Upper lobe of left lung (tissue), 4 donors: ENCODE data around the gene ATPAF2.

Source experiments
- CTCF ChIP-seq, 6 experiments: fragments of 450-650 bp in 4 of 6; fragments of 200-600 bp in 2 of 6; sonication (generic) in 2 of 6; IDR thresholded peaks; one replicate each; pipeline ENCODE4 v1.5.1; 2016 to 2019; ENCODE audit warnings: antibody characterized with exemption in 6 of 6
- POLR2A ChIP-seq, 4 donors: fragments of 450-650 bp; IDR thresholded peaks; one replicate each; pipeline ENCODE4 v1.5.1; 2016 to 2017; ENCODE audit warnings: antibody characterized with exemption in 4 of 4, mild to moderate bottlenecking in 2 of 4

DNA sequence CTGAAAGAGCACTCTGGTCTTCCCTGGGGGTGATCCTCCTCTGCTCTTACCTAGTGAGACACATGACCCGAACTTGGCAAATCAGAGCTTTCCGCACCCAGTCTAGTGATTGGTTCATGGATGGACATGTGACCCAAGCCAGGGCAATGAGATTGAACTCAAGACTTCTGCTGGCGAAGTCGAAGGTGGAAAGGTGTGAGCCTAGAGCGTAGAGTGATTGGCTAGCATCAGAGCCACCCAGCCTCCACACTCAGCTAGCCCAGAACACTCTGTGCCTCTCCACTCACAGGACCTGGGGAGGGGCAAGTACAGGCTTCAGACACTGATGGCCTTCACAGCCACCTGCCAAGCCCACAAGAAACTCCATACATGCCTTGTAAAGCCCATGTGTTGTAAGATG lies 17.6 kb downstream of the ATPAF2 start:
- TF ChIP-seq CTCF (IDR thresholded peaks at IDR 0.05) (no peak), POLR2A (IDR thresholded peaks at IDR 0.05) (no peak)
